GM12872 (cell line): ENCODE measurements around the gene RAC3.

ENCODE experiments used
- CTCF ChIP-seq: IDR thresholded peaks from 3 replicates; pipeline ENCODE4 v1.5.1; 2011; ENCODE audit warnings: low read depth, mild to moderate bottlenecking, low read length, moderate library complexity; ENCODE audit not compliant: insufficient read depth

The RAC3 gene

GRCh38 chr17:82055023-82055964 lies 23.8 kb downstream of the RAC3 start:
- no peak for TF ChIP-seq CTCF

- TF ChIP-seq CTCF: no peak
Observed at GRCh38 chr17:82055965-82056728, 24.7 kb downstream of the RAC3 start.

GRCh38 chr17:82056729-82057621 lies 25.5 kb downstream of the RAC3 start:
- no peak for TF ChIP-seq CTCF

GRCh38 chr17:82058230-82058854 lies 26.9 kb downstream of the RAC3 start:
- TF ChIP-seq CTCF: no peak

GRCh38 chr17:82058855-82059249 lies 27.4 kb downstream of the RAC3 start:
- no peak for TF ChIP-seq CTCF

- TF ChIP-seq CTCF: no peak
Observed at GRCh38 chr17:82059272-82060000, 28.0 kb downstream of the RAC3 start.
